Neural cell (in vitro differentiated cells): ENCODE measurements around the gene PHACTR1.

Source experiments
- EP300 ChIP-seq: fragments of 450-650 bp; conservative IDR thresholded peaks from 2 replicates; pipeline ENCODE4 v1.6.1; 2014; ENCODE audit warnings: antibody characterized with exemption, mild to moderate bottlenecking, moderate library complexity; ENCODE audit not compliant: poor library complexity, severe bottlenecking
- EZH2 ChIP-seq: fragments of 200-600, 300-800 bp; shearing (Covaris generic), sonication (generic); IDR thresholded peaks from 2 replicates; pipeline ENCODE4 v1.6.1; 2014; ENCODE audit warnings: antibody characterized with exemption, low read length, borderline replicate concordance, mild to moderate bottlenecking; ENCODE audit not compliant: insufficient read depth, poor library complexity, severe bottlenecking
- POLR2AphosphoS5 ChIP-seq: IDR thresholded peaks from 2 replicates; pipeline ENCODE4 v1.6.1; 2012
- RAD21 ChIP-seq: fragments of 450-650 bp; conservative IDR thresholded peaks from 2 replicates; pipeline ENCODE4 v1.6.1; 2014; ENCODE audit warnings: antibody characterized with exemption, mild to moderate bottlenecking, moderate library complexity
- SMC3 ChIP-seq: fragments of 450-650 bp; conservative IDR thresholded peaks from 2 replicates; pipeline ENCODE4 v1.6.1; 2014; ENCODE audit warnings: antibody characterized with exemption, mild to moderate bottlenecking, moderate library complexity; ENCODE audit not compliant: poor library complexity
- TAF1 ChIP-seq: IDR thresholded peaks from 2 replicates; pipeline ENCODE4 v1.6.1; 2012; ENCODE audit warnings: low read depth
- TF ChIP-seq, protein P1 (sequence below): fragments of 450-650 bp; IDR thresholded peaks from 2 replicates; pipeline ENCODE4 v1.5.1; 2014; ENCODE audit warnings: antibody characterized with exemption, mild to moderate bottlenecking, moderate library complexity; ENCODE audit not compliant: poor library complexity, severe bottlenecking

- TF ChIP-seq EZH2 (no peak), SMC3 (no peak), RAD21 (no peak), POLR2AphosphoS5 (no peak), EP300 (no peak), TAF1 (no peak)
- TF ChIP-seq, protein P1, sequence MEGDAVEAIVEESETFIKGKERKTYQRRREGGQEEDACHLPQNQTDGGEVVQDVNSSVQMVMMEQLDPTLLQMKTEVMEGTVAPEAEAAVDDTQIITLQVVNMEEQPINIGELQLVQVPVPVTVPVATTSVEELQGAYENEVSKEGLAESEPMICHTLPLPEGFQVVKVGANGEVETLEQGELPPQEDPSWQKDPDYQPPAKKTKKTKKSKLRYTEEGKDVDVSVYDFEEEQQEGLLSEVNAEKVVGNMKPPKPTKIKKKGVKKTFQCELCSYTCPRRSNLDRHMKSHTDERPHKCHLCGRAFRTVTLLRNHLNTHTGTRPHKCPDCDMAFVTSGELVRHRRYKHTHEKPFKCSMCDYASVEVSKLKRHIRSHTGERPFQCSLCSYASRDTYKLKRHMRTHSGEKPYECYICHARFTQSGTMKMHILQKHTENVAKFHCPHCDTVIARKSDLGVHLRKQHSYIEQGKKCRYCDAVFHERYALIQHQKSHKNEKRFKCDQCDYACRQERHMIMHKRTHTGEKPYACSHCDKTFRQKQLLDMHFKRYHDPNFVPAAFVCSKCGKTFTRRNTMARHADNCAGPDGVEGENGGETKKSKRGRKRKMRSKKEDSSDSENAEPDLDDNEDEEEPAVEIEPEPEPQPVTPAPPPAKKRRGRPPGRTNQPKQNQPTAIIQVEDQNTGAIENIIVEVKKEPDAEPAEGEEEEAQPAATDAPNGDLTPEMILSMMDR: no peak
Observed at GRCh38 chr6:13198168-13198567, 481.6 kb downstream of the PHACTR1 start.
